Measurements from ENCODE around the gene RSU1. TPM values are rescaled to one million over a fixed set of nuclear protein-coding genes. Genes with fewer than 3 reads are reported as not detected.

RSU1 gene
- total RNA-seq, 2 donors from 2014 or later = 49.4 to 69.7 TPM

DNA sequence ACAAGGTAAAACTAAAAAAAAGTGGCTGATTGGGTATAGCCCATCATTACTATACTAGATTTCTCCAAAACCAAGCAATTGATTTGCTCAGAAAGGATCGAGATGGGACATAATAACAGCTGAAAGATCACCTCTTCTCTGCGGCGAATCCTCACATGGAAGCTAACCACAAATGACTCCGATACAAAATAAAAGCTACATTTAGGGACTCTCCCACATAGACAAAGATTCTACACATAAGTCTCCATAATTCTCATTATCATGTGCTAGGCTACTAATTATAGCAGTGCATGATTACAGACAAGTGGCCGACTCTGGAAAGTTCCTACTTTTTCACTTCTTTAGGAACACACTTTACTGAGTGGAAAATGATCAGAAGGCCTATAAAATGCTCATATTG, 116.9 kb downstream of the RSU1 start:
- intact Hi-C loops (cut with DNase I) = no loop called here

DNA sequence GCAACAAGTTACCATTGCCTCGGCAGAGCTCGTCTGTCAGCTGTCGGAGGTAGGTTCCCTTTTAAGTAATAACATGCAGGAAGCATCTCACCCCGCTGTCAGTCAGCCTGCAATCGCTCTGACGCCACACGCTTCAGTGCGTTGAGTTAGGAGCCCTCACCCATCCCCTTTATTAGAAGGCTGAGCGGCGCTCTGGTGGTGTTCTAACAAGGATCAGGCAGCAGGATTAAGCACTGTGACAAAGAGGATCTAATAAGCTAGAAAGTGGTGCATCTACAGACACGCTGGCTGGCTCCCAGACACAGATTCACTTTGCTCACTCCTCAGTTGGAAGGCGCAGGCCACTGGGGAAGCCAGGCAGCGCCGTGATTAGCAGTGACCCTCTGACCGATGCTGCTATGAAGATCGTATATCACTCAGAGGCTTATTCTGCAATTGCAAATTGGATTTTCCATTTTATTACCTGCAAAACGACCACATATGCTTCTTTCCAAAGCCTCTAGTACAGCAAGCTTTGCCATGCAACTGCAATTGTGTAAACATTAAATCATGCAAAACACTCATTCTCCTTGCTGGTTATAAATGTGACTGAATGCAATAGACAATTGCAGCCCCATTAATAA, 117.7 kb downstream of the RSU1 start:
- DNase-seq (no peak), ATAC-seq (peak; percentile 47 to 57)
- intact Hi-C loops (cut with DNase I) = no loop called here

More for the DNA sequence above, 116.9 kb downstream of the RSU1 start:
- ATAC-seq (no peak), DNase-seq (no peak)

DNA sequence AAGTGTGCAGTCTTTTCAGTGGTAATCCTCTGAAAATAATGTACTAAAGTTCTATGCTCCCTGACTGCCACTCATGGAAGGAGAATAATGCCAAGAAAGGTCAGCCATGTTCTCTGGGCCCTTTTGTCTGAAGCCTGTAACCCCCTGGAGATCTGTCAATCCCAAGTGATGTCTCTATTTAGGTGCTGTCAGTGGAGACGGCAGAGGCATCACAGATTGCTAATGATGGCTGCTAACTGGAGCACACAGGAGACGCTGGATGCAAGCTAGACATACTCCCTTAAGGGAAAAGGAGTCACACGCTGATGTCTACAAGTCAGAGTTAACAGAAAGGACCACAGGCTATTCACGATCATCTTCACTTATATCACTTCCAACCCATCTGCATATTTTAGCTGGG, 118.8 kb downstream of the RSU1 start:
- DNase-seq (no peak), ATAC-seq (no peak)
- intact Hi-C loops (cut with DNase I) = no loop called here

DNA sequence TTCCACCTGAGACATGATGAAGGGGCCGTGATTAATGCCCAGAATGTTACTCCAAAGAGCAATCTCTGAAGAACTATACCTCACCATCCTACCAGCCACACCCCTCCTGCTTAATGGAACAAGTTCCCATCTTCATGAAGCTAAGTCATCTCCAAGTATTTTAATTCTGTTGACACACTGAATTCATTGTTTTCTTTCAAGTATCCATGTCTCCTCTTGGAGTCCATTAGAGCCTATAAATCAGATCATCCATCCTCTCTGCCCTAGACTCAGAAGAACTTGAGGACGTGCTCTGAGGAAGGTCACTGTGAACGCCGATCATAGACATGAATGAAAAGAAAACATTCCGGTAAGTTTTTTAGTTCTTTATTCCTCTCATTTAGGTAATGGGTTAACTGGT, 126.8 kb downstream of the RSU1 start:
- intact Hi-C loops (cut with DNase I) = no loop called here
- no peak for ATAC-seq
- no peak for DNase-seq

DNA sequence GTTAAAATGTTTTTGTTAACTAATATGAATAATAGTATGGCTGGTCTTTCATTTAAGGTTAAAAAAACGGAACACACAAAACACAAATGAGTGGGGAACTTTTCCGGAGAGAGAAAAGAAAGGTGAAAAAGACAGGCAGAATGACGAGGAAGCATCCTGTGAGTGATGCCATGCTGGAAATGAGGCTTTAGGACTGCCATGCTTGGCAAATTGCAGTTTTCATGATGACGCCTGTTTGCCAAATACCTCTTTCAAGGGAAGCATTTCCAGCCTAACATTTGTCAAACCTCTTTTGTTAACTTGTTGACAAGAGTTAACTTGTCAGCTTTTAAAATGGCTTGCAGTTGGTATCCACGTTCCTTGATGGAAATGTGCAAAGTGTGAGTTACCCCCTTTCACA, 127.5 kb downstream of the RSU1 start:
- intact Hi-C loops (cut with DNase I) = no loop called here
- DNase-seq (no peak), ATAC-seq (no peak)

DNA sequence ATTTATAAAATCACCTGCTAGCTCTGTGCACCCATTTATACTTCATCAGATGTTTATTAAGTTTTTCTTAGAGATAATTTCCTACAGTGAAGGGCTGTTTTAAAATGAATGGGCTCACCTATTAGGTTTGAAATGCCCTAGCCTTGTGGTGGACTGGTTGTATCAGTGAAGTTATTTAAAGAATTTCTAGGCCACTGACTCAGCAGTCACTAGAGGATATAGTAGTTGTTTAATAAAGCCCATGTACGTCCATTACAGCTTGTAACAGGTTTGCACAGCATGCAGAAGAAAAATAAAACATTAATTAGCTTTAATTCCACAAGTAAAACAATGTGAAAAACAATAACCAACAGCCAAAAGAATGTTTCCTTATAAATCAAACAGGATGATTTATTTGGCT, 128.0 kb downstream of the RSU1 start:
- no peak for ATAC-seq
- no peak for DNase-seq
- intact Hi-C loops (cut with DNase I) = no loop called here

DNA sequence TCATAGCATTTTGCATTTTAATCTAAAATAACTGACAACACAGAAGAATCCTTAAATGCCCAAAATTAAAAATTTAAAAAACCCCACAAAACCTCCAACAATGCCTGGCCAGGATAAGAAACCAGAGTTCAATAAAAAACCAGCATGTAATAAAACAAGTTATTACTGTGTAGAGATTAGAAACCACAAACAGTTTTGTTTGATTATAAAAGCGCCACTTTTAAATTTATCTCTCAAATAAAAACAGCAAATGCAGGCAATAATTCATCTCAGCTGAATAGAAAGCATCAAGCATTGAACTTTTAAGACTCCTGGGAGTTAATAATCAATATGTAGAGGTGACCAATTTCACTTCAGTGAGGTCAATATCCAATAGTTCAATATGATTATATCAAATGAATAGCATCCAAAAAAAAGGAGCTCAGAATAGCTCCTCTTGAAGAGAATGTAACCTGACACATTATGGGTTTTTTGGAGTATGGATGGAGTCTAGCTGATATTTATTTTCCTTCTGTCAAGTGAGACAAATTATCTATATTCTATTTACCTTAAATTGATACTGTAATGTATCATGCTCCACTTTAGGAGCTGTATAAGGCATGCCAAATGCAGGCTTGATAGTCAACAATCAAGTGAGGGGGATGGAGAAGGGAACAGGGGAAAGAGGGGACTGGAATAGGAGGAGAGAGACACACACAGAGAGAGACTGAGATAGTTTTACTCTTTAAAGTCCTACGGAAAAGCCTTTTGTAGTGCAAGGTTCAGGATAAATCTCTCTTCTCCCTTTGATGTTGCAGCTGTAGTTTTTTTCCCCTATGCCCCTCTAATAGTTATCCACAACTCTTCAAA, 130.9 kb downstream of the RSU1 start:
- intact Hi-C loops (cut with DNase I) = no loop called here
- DNase-seq (no peak), ATAC-seq (no peak)

DNA sequence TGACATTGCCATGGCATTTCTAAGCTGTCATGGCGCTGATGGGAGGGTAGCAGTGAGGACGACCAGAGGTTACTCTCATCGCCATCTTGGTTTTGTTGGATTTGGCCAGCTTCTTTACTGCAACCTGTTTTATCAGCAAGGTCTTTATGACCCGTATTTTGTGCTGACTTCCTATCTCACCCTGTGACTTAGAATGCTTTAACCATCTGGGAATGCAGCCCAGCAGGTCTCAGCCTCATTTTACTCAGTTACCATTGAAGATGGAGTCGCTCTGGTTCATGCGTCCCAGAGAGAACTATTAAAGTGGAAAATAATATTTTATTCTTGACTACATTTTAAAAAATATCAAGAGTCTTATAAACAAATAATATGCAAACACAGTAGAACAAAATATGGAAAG, 131.7 kb downstream of the RSU1 start:
- intact Hi-C loops (cut with DNase I) = no loop called here
- no peak for ATAC-seq
- DNase-seq = no peak

DNA sequence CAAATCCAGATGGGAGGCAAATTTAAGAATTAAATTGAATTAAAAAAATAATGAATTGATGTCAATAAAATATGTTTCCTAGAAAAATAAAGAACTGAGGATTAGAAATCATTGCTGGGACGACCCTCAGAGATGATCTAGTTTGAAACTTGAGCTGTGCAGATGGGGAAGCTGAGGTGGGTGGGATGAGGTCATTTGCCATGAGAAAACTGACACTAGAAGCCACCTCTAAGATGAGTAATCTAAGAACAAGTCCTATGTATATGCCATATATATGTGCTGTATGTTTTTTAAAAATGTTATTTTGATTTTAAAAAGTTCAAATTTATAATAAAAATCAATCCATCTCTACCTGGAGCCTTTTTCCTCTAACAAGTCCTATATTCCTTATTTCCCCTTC, 135.7 kb downstream of the RSU1 start:
- intact Hi-C loops (cut with DNase I) = no loop called here
- no peak for ATAC-seq
- no peak for DNase-seq

DNA sequence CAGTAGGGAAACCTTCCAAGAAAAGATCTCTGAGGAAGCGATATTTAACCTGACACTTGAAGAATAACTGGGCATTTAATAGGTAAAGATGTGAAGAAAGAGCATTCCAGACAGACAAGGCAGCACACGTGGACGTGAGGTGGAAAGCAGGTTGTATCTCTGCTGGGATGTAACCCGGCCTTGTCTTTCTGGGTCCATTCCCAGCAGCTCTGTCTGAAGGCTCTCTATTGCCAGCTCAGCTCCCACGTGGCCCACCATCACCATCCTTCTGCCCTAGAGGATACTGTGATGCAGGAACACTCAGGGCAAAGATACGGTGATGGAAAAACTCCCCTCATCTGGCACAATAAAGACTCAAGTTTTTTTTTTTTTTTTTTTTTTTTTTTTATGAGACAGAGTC, 137.7 kb downstream of the RSU1 start:
- DNase-seq (no peak), ATAC-seq (no peak)
- intact Hi-C loops (cut with DNase I) = no loop called here

DNA sequence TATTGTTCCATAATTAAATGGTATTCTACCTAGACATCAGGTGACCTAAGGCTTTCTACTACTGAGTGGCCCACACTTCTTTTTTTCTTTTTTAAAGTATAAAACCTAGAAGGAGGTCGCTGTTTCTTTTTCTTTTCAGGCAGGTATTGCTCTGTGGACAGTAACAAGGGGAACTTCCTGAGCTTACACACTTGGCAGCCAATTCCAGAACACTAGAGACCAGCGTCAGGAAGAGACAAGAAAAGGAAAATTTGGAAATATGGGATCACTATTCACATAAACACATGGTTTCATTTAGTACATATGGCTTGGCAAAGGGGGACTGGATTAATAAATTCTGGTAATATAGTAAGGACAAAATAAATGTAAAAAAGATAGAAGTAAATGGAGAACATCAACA, 141.9 kb downstream of the RSU1 start:
- intact Hi-C loops (cut with DNase I) = no loop called here
- DNase-seq (no peak), ATAC-seq (no peak)

DNA sequence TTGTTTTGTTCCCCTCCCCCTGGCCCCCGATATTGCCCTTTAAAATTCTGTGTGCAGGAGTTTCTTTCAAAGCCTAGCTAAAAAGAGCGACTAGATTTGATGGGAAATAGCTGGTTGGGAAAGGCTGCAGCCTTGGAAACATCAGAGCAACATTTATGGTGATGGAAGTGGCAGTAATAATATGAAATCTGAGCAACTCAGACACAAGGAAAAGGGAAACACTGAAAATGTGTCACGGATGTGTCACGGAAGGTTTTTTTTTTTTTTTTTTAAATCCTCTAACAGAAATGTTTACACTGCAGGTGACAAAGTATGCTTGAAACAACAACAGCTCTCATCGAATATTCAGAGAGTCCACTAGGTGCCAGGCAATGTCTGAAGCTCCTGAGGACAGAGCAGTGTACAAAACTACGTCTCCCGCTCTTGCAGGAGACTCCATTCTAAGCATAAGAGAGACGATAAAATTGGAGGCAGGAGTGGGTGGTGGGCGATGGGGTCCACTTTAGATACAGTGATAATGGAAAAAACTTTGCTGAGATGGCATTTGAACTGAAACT, 143.0 kb downstream of the RSU1 start:
- DNase-seq = no peak
- no peak for ATAC-seq
- intact Hi-C loops (cut with DNase I) = no loop called here

DNA sequence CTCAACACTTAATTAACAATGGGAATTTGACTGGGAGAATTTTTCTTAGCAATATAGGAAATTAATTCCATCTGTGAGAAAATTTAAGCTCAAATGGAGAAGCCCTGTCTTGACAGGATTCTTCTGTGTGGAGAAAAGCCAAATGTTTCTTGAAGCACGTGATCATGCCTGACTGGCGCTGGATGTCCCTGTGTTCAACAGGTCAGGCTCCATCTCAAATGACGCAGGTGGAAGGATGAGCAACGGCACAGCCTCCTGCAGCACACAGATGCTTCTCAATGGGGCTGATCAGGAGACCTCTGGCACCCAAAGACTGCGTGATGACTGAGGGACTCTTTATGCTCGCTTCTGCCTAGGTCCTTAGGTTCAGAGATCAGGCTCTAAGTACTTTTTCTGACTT, 143.8 kb downstream of the RSU1 start:
- no peak for DNase-seq
- intact Hi-C loops (cut with DNase I) = no loop called here
- ATAC-seq = no peak

DNA sequence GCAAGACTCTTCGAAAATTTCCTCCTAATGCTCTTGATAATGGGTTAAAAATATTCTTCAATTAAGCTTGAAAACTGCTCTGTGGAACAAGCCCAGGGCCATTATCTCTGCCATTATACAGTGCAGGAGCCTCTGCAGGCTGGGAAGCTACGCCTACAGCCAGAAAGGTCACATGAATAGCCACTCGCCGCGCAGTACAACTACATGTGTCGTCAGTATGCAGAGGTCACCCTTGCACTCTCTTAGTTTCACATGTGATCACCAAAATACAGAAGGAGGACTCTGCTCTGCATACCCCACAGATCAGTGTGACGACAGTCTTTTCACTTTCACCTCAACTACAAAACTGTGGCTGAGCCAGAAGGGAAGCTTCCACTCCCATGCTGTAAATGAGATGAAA, 153.8 kb downstream of the RSU1 start:
- ATAC-seq (peak; percentile 77 to 97), DNase-seq (peak; percentile 48)
- intact Hi-C loops (cut with DNase I) = no loop called here

DNA sequence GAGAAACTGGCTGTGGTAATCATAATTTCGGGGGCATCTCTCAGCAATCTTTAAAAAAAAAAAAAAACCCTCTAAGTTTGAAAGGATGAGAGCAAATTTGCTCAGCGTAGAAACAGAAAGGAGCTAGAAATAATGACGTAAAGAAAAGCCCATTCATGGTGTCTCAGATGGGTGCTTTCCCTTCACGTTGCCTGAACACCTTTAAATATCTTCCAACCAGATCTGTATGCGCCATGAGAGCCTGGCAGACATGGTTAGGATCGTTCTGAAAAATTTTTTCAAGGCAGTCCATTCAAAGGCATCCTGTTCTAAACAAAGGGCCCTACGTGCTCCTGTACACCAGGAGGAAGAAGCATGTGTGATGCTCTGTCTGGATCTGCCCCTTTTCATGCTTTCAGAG, 154.3 kb downstream of the RSU1 start:
- ATAC-seq (no peak), DNase-seq (no peak)
- intact Hi-C loops (cut with DNase I) = no loop called here

DNA sequence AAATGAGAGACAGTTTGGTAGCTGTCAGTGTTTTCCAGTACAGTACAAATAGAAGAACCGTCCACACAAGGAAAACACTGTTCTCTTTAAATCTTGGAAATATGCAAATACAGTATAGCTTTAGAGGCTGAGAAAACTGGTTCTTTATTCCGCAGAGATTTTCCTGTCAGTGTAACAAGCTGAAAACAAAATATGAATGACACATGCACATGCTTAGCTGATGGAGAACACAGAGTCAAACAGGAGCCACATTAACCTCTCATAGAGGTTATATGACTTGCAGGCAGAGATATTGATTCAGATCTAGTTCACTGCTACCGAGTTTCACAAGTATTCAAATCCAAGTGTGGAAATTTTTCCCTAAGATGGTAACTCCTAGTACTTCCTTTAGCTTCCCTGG, 160.3 kb downstream of the RSU1 start:
- intact Hi-C loops (cut with DNase I) = no loop called here
- DNase-seq (no peak), ATAC-seq (no peak)

DNA sequence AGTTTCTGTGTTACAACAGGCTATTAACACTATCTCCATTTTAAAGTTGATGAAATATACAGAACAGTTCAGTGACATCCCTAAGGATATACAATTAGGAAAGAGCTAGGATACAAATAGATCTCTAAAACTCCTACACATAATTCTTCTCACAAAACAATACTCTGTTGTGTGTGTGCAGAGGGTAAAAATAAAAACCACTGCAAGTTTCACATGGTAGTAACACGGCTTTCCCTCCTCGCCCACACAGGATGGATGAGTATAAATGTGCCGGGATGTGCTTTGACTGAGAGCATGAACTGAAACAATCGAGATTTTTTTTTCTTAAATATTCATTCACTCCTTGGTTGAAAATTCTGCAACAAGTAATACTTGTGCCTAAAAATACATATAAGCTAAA, 164.0 kb downstream of the RSU1 start:
- no peak for ATAC-seq
- intact Hi-C loops (cut with DNase I) = no loop called here
- no peak for DNase-seq

DNA sequence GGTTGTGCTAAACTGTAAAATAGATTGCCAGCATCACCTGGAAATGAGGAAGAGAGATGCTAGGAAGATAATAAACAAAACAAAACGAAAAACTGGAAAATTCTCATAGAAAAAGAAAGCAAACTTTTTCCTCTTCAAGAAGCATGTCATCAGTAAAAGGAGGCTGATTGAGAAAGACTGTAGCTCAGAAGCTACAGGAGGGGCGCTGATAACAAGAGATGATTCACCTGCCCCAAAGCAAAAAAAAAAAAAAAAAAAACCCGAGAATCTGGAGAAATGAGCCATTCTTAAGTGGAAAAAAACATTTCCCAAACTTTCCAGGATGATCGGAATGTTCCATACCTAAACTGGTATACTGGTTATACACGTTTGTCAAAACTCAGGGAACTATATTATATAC, 165.1 kb downstream of the RSU1 start:
- DNase-seq (no peak), ATAC-seq (peak in 1 of 2 donors; percentile 74)
- intact Hi-C loops (cut with DNase I) = no loop called here

DNA sequence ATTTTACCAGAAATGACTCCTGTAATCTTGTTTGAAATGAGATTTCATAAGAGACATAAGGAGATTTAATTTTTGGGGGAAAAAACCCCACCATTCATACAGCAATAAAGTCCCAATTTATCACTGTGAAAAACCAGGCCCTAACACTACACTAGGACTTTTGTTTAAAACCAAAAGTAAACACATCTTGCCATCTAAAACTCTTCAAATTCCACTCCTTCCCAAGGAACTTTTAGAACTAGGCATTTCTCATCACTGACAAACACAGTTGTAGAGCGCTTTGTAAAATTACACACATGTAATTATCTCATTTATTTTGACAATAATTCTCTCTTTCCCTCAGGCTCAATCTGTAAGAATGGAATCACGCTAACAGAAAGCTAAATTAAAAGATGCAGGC, 167.5 kb downstream of the RSU1 start:
- ATAC-seq = no peak
- intact Hi-C loops (cut with DNase I) = no loop called here
- no peak for DNase-seq

DNA sequence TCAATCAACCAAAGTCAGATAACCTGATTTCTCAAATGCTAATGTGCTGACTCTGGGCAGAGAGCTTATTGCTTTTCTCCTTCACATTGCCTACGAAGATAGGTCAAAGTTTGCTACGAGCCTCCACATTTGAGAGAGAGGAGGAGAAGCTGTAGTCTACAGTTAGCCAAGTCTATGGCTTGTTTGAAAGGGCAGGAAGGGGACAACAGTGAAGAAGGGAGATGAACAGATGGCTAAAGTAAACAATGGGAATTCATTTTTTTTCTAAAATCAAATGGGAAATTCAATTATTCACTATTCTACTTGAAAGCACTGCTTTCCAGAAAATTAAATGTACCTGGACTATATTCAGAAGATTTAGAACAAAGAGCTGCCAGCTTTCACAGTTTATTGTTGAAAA, 168.9 kb downstream of the RSU1 start:
- DNase-seq (no peak), ATAC-seq (no peak)
- intact Hi-C loops (cut with DNase I) = no loop called here

All from left cardiac atrium (tissue), 4 donors.